PC-3 (cell line): ENCODE data around the gene PRKD2. TPM values are rescaled to one million over a fixed set of nuclear protein-coding genes. Genes with fewer than 3 reads are reported as not detected.

Experiments
- ATAC-seq: fragments of 200-7000 bp; cut with Tn5 transposase; 2 replicates; pipeline ENCODE4 v1.9.1; 2020; ENCODE audit warnings: mild to moderate bottlenecking, moderate library complexity
- BruUV-seq: library from RNA; stranded (reverse); fragments of 400-500 nt; replicated peaks from 2 replicates; lab custom pipeline; 2021; lab: Mats Ljungman, UMichigan
- CTCF ChIA-PET: fragments of 300-600 bp; sonication (Branson Sonifier 250); formaldehyde crosslinking; loops from one replicate; lab custom pipeline; 2022; ENCODE audit warnings: antibody characterized with exemption; lab: Charles Lee
- POLR2A ChIA-PET: fragments of 300-600 bp; sonication (Branson Sonifier 250); formaldehyde crosslinking; loops from one replicate; lab custom pipeline; 2022; ENCODE audit warnings: antibody characterized with exemption; ENCODE audit not compliant: unreplicated experiment; lab: Charles Lee
- DNase-seq: peaks from one replicate; pipeline ENCODE4 v3.0.0-alpha.2; 2015
- H2AFZ ChIP-seq: fragments of 300-600 bp; sonication (generic); 2 replicates; pipeline ENCODE4 v1.6.0; 2016; ENCODE audit warnings: antibody characterized with exemption, low read length
- H3F3A ChIP-seq: fragments of 300-600 bp; sonication (generic); one replicate; pipeline ENCODE4 v1.6.0; 2017; ENCODE audit warnings: antibody characterized with exemption, low read length, control low read depth, mild to moderate bottlenecking; ENCODE audit not compliant: unreplicated experiment
- H3K27ac ChIP-seq: fragments of 300-600 bp; sonication (generic); 2 replicates; pipeline ENCODE4 v1.5.1; 2016; ENCODE audit warnings: mild to moderate bottlenecking, low read length
- H3K27me3 ChIP-seq: fragments of 300-600 bp; sonication (generic); 2 replicates; pipeline ENCODE4 v1.6.1; 2016; ENCODE audit warnings: low read length, mixed read lengths
- H3K36me3 ChIP-seq: fragments of 300-600 bp; sonication (generic); 2 replicates; pipeline ENCODE4 v1.6.1; 2016; ENCODE audit warnings: low read depth, mixed run types, low read length, mixed read lengths
- H3K4me1 ChIP-seq: fragments of 300-600 bp; sonication (generic); 2 replicates; pipeline ENCODE4 v1.5.1; 2016; ENCODE audit warnings: low read length; ENCODE audit not compliant: insufficient read depth
- H3K4me2 ChIP-seq: fragments of 300-600 bp; sonication (generic); 2 replicates; pipeline ENCODE4 v1.6.0; 2016; ENCODE audit warnings: low read length
- H3K4me3 ChIP-seq: fragments of 300-600 bp; sonication (generic); 2 replicates; pipeline ENCODE4 v1.5.1; 2016; ENCODE audit warnings: mild to moderate bottlenecking, low read length, mixed read lengths
- H3K79me2 ChIP-seq: fragments of 300-600 bp; sonication (generic); 2 replicates; pipeline ENCODE4 v1.6.1; 2017; ENCODE audit warnings: low read length, mixed read lengths
- H3K9ac ChIP-seq: fragments of 300-600 bp; sonication (generic); 2 replicates; pipeline ENCODE4 v1.6.0; 2016; ENCODE audit warnings: mild to moderate bottlenecking, low read length
- H3K9me2 ChIP-seq: fragments of 300-600 bp; sonication (generic); replicated peaks from 2 replicates; pipeline ENCODE4 v1.6.1; 2016; ENCODE audit warnings: mixed run types, low read length, mixed read lengths
- H3K9me3 ChIP-seq: fragments of 300-600 bp; sonication (generic); 2 replicates; pipeline ENCODE4 v1.6.1; 2016; ENCODE audit warnings: low read length, mixed read lengths
- H4K20me1 ChIP-seq: fragments of 300-600 bp; sonication (generic); 2 replicates; pipeline ENCODE4 v1.6.1; 2016; ENCODE audit warnings: low read length, mixed read lengths
- CTCF ChIP-seq: fragments of 300-600 bp; sonication (generic); conservative IDR thresholded peaks from 2 replicates; pipeline ENCODE4 v1.5.1; 2017; ENCODE audit warnings: antibody characterized with exemption, low read depth, mild to moderate bottlenecking, low read length
- EZH2 ChIP-seq: fragments of 300-600 bp; sonication (generic); IDR thresholded peaks from one replicate; pipeline ENCODE4 v1.6.1; 2017; ENCODE audit warnings: antibody characterized with exemption, mild to moderate bottlenecking, low read length; ENCODE audit not compliant: unreplicated experiment
- EZH2phosphoT487 ChIP-seq: fragments of 300-600 bp; sonication (generic); IDR thresholded peaks from 2 replicates; pipeline ENCODE4 v1.6.1; 2018; ENCODE audit warnings: mild to moderate bottlenecking, antibody characterized with exemption, low read length, borderline replicate concordance
- intact Hi-C: fragments of 100-400 bp; cut with micrococcal nuclease; formaldehyde crosslinking; loops from 2 replicates; pipeline ENCODE4 v1.9.0; 2023
- total RNA-seq: library from RNA; depleted of rRNA; stranded (reverse); fragments of >200 nt; gene quantifications from 2 replicates; pipeline ENCODE4 v1.2.3, GENCODE V29; 2014

The PRKD2 gene
- total RNA-seq, 1 experiment from 2014 or later: 24.1 TPM

- no peaks in the 10 kb centered on the region for H3K27me3 ChIP-seq
- H4K20me1 ChIP-seq: no peaks in the 10 kb centered on the region
- H3F3A ChIP-seq: no peaks in the 10 kb centered on the region
- H3K36me3 ChIP-seq: no peaks in the 10 kb centered on the region
- no peaks in the 10 kb centered on the region for H3K79me2 ChIP-seq
- no peak overlapping the region for H3K9ac ChIP-seq
- H2AFZ ChIP-seq: no peak overlapping the region
- H3K4me3 ChIP-seq: no peak overlapping the region
- BruUV-seq: no TSS peak
- H3K27ac ChIP-seq: no peak overlapping the region
- ChIA-PET CTCF (no interaction called here), POLR2A (no interaction called here)
- intact Hi-C loops: no loop called here
- no peaks in the 10 kb centered on the region for H3K4me1 ChIP-seq
- ATAC-seq (no peak), DNase-seq (no peak)
- H3K9me3 ChIP-seq: no peaks in the 10 kb centered on the region
- H3K9me2 ChIP-seq: no peaks in the 10 kb centered on the region
- no peak for TF ChIP-seq EZH2phosphoT487
- no peak for TF ChIP-seq EZH2
- TF ChIP-seq CTCF: no peak
- no peak overlapping the region for H3K4me2 ChIP-seq
Measured at GRCh38 chr19:46626446-46626845, 90.5 kb downstream of the PRKD2 start.

DNA sequence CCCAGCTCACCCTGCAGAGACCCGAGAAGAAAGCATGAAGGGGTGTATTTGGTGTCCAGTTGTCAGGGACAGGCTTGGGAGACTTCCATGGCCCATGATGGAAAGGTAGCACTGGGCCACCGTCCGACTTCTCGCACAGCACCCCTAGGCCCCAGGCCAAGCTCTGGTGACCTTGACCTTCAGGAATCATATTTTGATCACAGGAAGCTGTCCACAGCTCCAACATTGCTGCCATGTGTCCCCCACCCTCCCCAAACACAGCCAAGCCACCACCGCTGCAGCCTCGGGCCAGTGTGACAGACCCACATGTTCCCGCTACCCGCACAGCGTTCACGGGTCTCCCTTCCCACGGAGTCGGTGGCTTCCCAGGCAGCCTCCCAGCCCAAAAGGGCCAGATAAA lies 91.2 kb downstream of the PRKD2 start:
- no peak overlapping the region for H3K9ac ChIP-seq
- POLR2A ChIA-PET: no interaction called here
- H4K20me1 ChIP-seq: no peaks in the 10 kb centered on the region
- H3K9me2 ChIP-seq: no peaks in the 10 kb centered on the region
- BruUV-seq: no TSS peak
- ATAC-seq (no peak), DNase-seq (no peak)
- no peaks in the 10 kb centered on the region for H3K4me1 ChIP-seq
- no peaks in the 10 kb centered on the region for H3K36me3 ChIP-seq
- H3K4me3 ChIP-seq: no peak overlapping the region
- H3K27ac ChIP-seq: no peak overlapping the region
- no peak overlapping the region for H3K4me2 ChIP-seq
- H2AFZ ChIP-seq: no peak overlapping the region
- H3K27me3 ChIP-seq: no peaks in the 10 kb centered on the region
- TF ChIP-seq EZH2 (no peak), EZH2phosphoT487 (no peak), CTCF (no peak)
- H3K79me2 ChIP-seq: no peaks in the 10 kb centered on the region
- CTCF ChIA-PET: no interaction called here
- no peaks in the 10 kb centered on the region for H3F3A ChIP-seq
- intact Hi-C loops: no loop called here
- no peaks in the 10 kb centered on the region for H3K9me3 ChIP-seq

- Histone ChIP-seq H2AFZ (no peak within 1 kb of the TSS), H4K20me1 (no peaks in the 10 kb centered on the region), H3K27ac (no peak within 1 kb of the TSS), H3K4me2 (no peak within 1 kb of the TSS), H3K4me3 (no peak within 1 kb of the TSS), H3K27me3 (no peaks in the 10 kb centered on the region), H3K9me3 (no peaks in the 10 kb centered on the region), H3K9me2 (no peaks in the 10 kb centered on the region), H3K9ac (no peak within 1 kb of the TSS), H3K36me3 (no peaks in the 10 kb centered on the region), H3K79me2 (no peaks in the 10 kb centered on the region), H3K4me1 (no peaks in the 10 kb centered on the region), H3F3A (no peaks in the 10 kb centered on the region)
- CTCF ChIA-PET: no interaction called here
- no peak; the same call in 1 of the 2 replicates for ATAC-seq
- intact Hi-C loops: no loop called here
- no TSS peak for BruUV-seq
- no peak for DNase-seq
- TF ChIP-seq EZH2phosphoT487 (no peak), EZH2 (no peak), CTCF (no peak)
- POLR2A ChIA-PET: no interaction called here
Measured at GRCh38 chr19:46624958-46625661, 91.8 kb downstream of the PRKD2 start, which contains the start of gene PTGIR. PTGIR (minus strand) TSS chr19:46625089; CDS start chr19:46624225, 864 bp downstream.
